Panc1 (cell line): Measurements from ENCODE around the gene LDLRAD4. TPM values are rescaled to one million over a fixed set of nuclear protein-coding genes. Genes with fewer than 3 reads are reported as not detected.

ENCODE experiments used
- ATAC-seq: fragments of 200-7000 bp; cut with Tn5 transposase; 2 replicates; pipeline ENCODE4 v1.9.1; 2020; ENCODE audit warnings: mild to moderate bottlenecking, moderate library complexity
- BruUV-seq: library from RNA; stranded (reverse); fragments of 400-500 nt; replicated peaks from 2 replicates; lab custom pipeline; 2021; lab: Mats Ljungman, UMichigan
- CTCF ChIA-PET: fragments of 300-600 bp; sonication (Branson Sonifier 250); formaldehyde crosslinking; loops from one replicate; lab custom pipeline; 2022; ENCODE audit warnings: antibody characterized with exemption; lab: Charles Lee
- POLR2A ChIA-PET: fragments of 300-600 bp; sonication (Branson Sonifier 250); formaldehyde crosslinking; loops from one replicate; lab custom pipeline; 2022; ENCODE audit warnings: antibody characterized with exemption; lab: Charles Lee
- DNase-seq: peaks from one replicate; pipeline ENCODE4 v3.0.0-alpha.2; 2010; ENCODE audit warnings: low read depth, low spot score
- H3K27ac ChIP-seq: 2 replicates; pipeline ENCODE4 v1.5.1; 2011; ENCODE audit warnings: mild to moderate bottlenecking, low read length, inconsistent platforms
- H3K27me3 ChIP-seq: fragments of 200-500 bp; sonication (Bioruptor generic); 2 replicates; pipeline ENCODE4 v1.6.0; 2014; ENCODE audit warnings: low read length, inconsistent platforms; ENCODE audit not compliant: control insufficient read depth, insufficient read depth
- H3K36me3 ChIP-seq: fragments of 200-500 bp; sonication (Bioruptor generic); 2 replicates; pipeline ENCODE4 v1.5.1; 2014; ENCODE audit warnings: inconsistent platforms, mild to moderate bottlenecking, low read length, moderate library complexity; ENCODE audit not compliant: control insufficient read depth, insufficient read depth
- H3K4me1 ChIP-seq: 2 replicates; pipeline ENCODE4 v1.5.1; 2011; ENCODE audit warnings: inconsistent platforms, mild to moderate bottlenecking, low read length, moderate library complexity; ENCODE audit not compliant: control insufficient read depth, insufficient read depth
- H3K4me3 ChIP-seq, 2 experiments: 2 replicates each; pipeline ENCODE4 v1.5.1; 2011 to 2012; ENCODE audit warnings: low read depth in 2 of 2, low read length in 2 of 2, mild to moderate bottlenecking in 2 of 2, inconsistent platforms in 1 of 2, moderate library complexity in 1 of 2
- H3K9me3 ChIP-seq: fragments of 200-500 bp; sonication (Bioruptor generic); 2 replicates; pipeline ENCODE4 v1.5.1; 2014; ENCODE audit warnings: low read depth, mild to moderate bottlenecking, inconsistent platforms, low read length, moderate library complexity; ENCODE audit not compliant: control insufficient read depth, insufficient read depth
- POLR2AphosphoS5 ChIP-seq: IDR thresholded peaks from 2 replicates; pipeline ENCODE4 v1.6.1; 2012; ENCODE audit warnings: mild to moderate bottlenecking, low read depth, low read length, moderate library complexity
- SIN3A ChIP-seq: IDR thresholded peaks from 2 replicates; pipeline ENCODE4 v1.6.1; 2012; ENCODE audit warnings: low read depth, mild to moderate bottlenecking, low read length, moderate library complexity, borderline replicate concordance; ENCODE audit not compliant: insufficient read depth
- TCF7L2 ChIP-seq: IDR thresholded peaks from 2 replicates; pipeline ENCODE4 v1.6.1; 2011; ENCODE audit warnings: mild to moderate bottlenecking, low read depth, low read length, inconsistent platforms
- in situ Hi-C: cut with HindIII; loops from 2 replicates; pipeline ENCODE4 v1.10.0; 2016; ENCODE audit warnings: low sequenced_read_pairs, low pct_unique_long_range_greater_than_20kb
- intact Hi-C: fragments of 100-400 bp; cut with micrococcal nuclease; formaldehyde crosslinking; loops from one replicate; pipeline ENCODE4 v1.10.0; 2022; ENCODE audit not compliant: unreplicated experiment
- total RNA-seq: library from RNA; stranded (reverse); gene quantifications from one replicate; pipeline ENCODE4 v1.2.1, GENCODE V29; 2021; ENCODE audit not compliant: unreplicated experiment
- TF ChIP-seq, protein P1 (sequence below): fragments of 450-650 bp; IDR thresholded peaks from 2 replicates; pipeline ENCODE4 v1.5.1; 2017; ENCODE audit warnings: mild to moderate bottlenecking
- TF ChIP-seq, protein P2 (sequence below), 2 experiments: IDR thresholded peaks; 2 replicates each; pipeline ENCODE4 v1.6.1; 2011 to 2012; ENCODE audit warnings: low read depth in 2 of 2, control low read depth in 1 of 2, low read length in 1 of 2, mild to moderate bottlenecking in 1 of 2, moderate library complexity in 1 of 2; ENCODE audit not compliant: insufficient read depth in 1 of 2

The LDLRAD4 gene
- total RNA-seq, 1 experiment from 2014 or later: 0.28 TPM

DNA sequence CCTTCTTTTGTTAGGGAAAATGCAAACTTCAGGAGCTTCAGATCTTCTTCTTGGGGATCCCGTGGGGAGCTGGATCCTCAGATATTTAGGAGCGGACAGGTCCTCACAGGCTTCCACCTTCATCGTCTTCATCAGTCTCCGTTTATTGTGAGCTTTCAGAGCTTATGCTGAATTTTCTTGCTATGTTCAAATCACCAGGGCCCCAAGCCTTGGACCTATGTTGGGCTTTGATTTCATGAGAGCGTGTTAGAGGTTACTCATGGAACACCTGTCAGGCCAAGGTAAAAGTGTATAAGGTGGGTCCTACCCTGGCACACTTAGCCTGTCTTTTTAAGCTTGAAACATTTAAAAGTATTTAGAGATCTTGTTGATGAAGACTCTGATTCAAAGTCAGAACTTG, 294.9 kb downstream of the LDLRAD4 start:
- Histone ChIP-seq H3K9me3 (no peaks in the 10 kb centered on the region), H3K36me3 (no peaks in the 10 kb centered on the region), H3K27ac (no peak overlapping the region), H3K4me1 (no peaks in the 10 kb centered on the region), H3K4me3 (no peak overlapping the region), H3K27me3 (peaks cover 8% of the 10 kb centered on the region)
- intact Hi-C loops: no loop called here
- CTCF ChIA-PET: interaction anchor here (0.6 kb wide), 1 partner anchor 88 kb away, joined by 3 read pairs; no protein-coding TSS in a partner anchor
- DNase-seq (no peak), ATAC-seq (no peak)
- in situ Hi-C loops: no loop called here
- TF ChIP-seq TCF7L2 (no peak), SIN3A (no peak), POLR2AphosphoS5 (no peak)
- TF ChIP-seq, protein P1, sequence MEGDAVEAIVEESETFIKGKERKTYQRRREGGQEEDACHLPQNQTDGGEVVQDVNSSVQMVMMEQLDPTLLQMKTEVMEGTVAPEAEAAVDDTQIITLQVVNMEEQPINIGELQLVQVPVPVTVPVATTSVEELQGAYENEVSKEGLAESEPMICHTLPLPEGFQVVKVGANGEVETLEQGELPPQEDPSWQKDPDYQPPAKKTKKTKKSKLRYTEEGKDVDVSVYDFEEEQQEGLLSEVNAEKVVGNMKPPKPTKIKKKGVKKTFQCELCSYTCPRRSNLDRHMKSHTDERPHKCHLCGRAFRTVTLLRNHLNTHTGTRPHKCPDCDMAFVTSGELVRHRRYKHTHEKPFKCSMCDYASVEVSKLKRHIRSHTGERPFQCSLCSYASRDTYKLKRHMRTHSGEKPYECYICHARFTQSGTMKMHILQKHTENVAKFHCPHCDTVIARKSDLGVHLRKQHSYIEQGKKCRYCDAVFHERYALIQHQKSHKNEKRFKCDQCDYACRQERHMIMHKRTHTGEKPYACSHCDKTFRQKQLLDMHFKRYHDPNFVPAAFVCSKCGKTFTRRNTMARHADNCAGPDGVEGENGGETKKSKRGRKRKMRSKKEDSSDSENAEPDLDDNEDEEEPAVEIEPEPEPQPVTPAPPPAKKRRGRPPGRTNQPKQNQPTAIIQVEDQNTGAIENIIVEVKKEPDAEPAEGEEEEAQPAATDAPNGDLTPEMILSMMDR: no peak
- TF ChIP-seq, protein P2, sequence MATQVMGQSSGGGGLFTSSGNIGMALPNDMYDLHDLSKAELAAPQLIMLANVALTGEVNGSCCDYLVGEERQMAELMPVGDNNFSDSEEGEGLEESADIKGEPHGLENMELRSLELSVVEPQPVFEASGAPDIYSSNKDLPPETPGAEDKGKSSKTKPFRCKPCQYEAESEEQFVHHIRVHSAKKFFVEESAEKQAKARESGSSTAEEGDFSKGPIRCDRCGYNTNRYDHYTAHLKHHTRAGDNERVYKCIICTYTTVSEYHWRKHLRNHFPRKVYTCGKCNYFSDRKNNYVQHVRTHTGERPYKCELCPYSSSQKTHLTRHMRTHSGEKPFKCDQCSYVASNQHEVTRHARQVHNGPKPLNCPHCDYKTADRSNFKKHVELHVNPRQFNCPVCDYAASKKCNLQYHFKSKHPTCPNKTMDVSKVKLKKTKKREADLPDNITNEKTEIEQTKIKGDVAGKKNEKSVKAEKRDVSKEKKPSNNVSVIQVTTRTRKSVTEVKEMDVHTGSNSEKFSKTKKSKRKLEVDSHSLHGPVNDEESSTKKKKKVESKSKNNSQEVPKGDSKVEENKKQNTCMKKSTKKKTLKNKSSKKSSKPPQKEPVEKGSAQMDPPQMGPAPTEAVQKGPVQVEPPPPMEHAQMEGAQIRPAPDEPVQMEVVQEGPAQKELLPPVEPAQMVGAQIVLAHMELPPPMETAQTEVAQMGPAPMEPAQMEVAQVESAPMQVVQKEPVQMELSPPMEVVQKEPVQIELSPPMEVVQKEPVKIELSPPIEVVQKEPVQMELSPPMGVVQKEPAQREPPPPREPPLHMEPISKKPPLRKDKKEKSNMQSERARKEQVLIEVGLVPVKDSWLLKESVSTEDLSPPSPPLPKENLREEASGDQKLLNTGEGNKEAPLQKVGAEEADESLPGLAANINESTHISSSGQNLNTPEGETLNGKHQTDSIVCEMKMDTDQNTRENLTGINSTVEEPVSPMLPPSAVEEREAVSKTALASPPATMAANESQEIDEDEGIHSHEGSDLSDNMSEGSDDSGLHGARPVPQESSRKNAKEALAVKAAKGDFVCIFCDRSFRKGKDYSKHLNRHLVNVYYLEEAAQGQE (IDR thresholded peaks at IDR 0.05; ENCODE audit: insufficient read depth in 1 of 2, low read depth in 2 of 2, low read length in 1 of 2): no peak
- no TSS peak for BruUV-seq
- POLR2A ChIA-PET: no interaction called here

DNA sequence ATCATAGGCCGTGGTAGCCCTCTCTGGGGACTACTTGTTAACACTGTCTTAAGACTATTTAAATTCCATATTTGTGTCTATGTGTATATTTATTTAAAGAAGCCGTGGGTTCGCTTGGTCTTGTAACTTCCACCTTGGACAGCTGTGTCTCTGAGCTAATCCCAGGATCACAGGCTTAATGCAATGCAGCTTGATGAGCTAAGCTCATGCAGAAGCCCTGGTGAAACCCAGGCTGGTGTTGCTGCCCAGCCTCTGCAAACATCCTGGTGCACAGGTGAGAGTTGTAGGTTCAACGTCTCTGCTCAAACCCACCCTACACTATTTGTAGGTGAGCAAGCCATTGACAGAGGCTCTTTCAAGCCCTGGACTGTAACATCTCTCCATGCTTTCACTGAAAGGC, 296.0 kb downstream of the LDLRAD4 start:
- peaks cover 4% of the 10 kb centered on the region for H3K27me3 ChIP-seq
- CTCF ChIA-PET: no interaction called here

More for the DNA sequence above, 296.0 kb downstream of the LDLRAD4 start:
- no peak overlapping the region for H3K4me3 ChIP-seq
- intact Hi-C loops (no loop called here), in situ Hi-C loops (no loop called here)
- TF ChIP-seq, protein P1: no peak
- DNase-seq (no peak), ATAC-seq (no peak)
- no peaks in the 10 kb centered on the region for H3K9me3 ChIP-seq
- H3K4me1 ChIP-seq: no peaks in the 10 kb centered on the region
- no peak overlapping the region for H3K27ac ChIP-seq
- POLR2A ChIA-PET: no interaction called here
- H3K36me3 ChIP-seq: no peaks in the 10 kb centered on the region
- no TSS peak for BruUV-seq
